ENCODE data around the gene MTX1.

- TF ChIP-seq CTCF (conservative IDR thresholded peaks at IDR 0.05) (no peak), ZFX (IDR thresholded peaks at IDR 0.05) (no peak)
Measured at GRCh38 chr1:155182052-155182550, 26.4 kb upstream of the MTX1 start.

Data from C4-2B (cell line).